NCI-H1694 (cell line): ENCODE results near the gene PKP1.

ENCODE experiments used
- DNase-seq: peaks from one replicate; lab custom pipeline; 2025; lab: John Stamatoyannopoulos, UW

Gene PKP1

DNA sequence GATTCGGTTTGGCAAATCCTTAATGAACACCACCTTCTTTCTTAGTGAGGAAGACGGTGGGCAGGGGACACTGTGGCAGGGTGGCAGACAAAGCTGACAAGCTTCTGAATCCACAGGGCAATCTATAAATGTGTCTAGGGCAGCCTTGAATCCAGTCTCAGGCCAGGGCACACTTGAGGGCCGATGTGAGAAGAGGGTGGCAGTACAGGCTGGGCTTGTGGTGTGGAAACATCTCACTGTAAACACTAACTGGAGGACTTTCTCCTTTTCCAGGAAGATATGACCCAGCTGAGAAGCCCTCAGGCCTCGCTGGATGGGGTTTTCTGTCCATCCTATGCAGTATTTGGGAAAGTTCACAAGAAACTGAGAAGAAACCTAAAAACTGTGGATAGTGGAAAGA lies 46.5 kb downstream of the PKP1 start:
- no peak for DNase-seq

- no peak for DNase-seq
Measured at GRCh38 chr1:201330541-201330940, 47.2 kb downstream of the PKP1 start.

DNA sequence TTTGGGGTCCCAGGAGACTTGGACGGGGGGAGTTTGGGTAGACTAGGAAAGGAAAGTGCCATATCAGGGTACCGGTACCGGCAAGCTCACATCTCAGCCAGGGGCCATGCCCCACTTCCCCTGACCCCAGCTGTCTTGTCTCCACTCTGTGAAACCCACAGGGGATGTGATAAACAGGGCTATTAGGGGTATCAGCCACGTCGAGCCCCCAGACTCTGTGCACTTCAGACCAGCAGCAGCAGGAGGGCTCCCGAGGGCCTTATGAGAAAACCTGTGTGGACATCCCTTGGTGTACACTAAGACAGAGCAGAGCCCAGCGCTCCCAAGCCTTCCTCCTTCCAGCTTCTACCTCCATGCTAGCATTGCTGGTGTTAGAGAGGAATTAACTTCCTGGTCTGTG lies 47.9 kb downstream of the PKP1 start:
- no peak for DNase-seq

DNA sequence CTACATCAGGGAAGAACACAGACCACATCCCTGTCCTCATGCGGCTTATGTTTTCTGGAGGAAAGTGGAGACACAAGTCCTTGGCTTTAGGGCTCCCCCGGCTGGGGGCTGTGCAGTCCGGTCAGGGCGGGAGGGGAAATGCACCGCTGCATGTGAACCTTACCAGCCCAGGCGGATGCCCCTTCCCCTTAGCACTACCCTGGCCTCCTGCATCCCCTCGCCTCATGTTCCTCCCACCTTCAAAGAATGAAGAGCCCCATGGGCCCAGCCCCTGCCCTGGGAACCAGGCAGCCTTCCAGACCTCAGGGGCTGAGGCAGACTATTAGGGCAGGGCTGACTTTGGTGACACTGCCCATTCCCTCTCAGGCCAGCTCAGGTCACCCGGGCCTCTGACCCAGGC lies 48.7 kb downstream of the PKP1 start:
- no peak for DNase-seq

DNA sequence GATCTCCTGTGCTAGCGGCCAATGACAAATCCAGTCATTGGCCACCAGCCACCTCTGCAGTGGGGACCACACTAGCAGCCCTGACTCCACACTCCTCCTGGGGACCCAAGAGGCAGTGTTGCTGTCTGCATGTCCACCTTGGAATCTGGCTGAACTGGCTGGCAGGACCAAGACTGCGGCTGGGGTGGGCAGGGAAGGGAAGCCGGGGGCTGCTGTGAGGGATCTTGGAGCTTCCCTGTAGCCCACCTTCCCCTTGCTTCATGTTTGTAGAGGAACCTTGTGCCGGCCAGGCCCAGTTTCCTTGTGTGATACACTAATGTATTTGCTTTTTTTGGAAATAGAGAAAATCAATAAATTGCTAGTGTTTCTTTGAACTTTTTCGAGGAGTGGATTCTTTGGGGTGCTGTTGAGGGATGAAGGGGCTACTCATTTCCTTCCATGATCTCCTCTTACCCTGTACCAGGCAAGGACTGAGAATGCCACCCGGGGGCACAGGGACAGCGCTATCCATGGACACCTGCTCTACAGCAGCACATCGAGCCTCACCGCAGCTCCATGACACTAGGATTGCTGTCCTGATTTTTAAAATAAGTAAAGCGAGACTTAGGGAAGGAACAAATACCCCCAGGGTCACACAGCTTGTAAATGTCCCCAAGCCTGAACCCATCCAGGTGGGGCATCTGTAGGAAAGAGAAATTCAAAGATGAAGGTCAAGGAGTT lies 49.5 kb downstream of the PKP1 start:
- no peak for DNase-seq

DNA sequence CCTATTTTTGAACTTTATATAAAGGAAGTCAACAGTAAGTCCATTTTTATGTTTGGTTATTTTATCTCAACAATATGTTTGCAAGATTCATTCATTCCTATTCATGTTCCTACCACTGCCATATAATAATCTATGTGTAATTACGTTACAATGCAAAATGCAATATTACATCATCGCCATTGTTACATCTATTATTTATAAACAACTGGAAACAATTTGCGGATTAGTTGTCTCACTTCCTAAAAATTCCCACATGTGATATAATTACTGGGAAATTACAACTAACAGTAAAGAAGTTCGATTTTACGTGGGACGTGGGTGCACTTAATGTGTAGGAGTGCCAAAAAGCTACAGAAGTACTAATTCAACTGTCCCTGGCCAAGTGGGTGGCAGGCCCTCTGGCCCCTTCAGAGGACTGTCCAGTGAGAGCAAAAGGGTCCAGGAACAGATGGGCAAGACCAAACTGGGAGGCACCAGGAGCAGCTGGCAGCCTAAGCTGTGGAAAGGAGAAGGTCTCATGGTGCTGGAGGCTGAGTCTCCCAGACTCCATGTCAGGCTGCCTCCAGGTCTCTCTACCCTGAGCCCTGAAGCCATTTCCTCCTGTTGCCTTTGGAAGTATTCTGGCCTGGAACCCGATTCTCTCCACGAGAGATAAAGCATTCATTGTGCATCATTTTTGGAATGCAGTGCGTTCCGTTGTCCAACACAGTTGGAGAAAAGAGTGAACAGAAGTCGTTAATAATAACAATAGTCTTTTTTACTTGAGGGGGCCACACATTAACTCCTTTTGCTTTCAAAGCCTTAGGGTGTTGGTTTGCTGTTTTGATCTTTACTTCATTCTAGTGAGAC lies 51.2 kb downstream of the PKP1 start:
- DNase-seq = no peak

GRCh38 chr1:201335174-201335870 lies 52.0 kb downstream of the PKP1 start:
- DNase-seq = no peak

- DNase-seq = no peak
Measured at GRCh38 chr1:201335901-201336300, 52.6 kb downstream of the PKP1 start.

- DNase-seq = no peak
Measured at GRCh38 chr1:201336711-201337450, 53.6 kb downstream of the PKP1 start.

- DNase-seq = no peak
Measured at GRCh38 chr1:201341377-201341776, 58.1 kb downstream of the PKP1 start.

- DNase-seq = no peak
Measured at GRCh38 chr1:201344206-201345080, 61.1 kb downstream of the PKP1 start.

DNA sequence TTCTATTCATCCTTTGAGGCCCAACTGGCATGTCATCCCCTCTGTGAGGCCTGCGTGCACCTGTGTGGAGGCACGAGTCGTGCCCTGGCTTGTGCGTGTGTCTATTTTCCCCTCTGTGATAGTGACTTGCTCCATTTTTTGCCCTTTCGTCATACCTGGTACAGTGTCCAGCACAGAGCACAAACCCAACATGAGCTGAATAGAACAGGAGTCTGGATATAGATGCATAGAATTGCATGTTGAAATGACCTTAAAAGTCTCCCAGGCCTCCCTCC lies 61.7 kb downstream of the PKP1 start:
- DNase-seq = no peak

- DNase-seq = no peak
Measured at GRCh38 chr1:201346337-201346939, 63.1 kb downstream of the PKP1 start.

DNA sequence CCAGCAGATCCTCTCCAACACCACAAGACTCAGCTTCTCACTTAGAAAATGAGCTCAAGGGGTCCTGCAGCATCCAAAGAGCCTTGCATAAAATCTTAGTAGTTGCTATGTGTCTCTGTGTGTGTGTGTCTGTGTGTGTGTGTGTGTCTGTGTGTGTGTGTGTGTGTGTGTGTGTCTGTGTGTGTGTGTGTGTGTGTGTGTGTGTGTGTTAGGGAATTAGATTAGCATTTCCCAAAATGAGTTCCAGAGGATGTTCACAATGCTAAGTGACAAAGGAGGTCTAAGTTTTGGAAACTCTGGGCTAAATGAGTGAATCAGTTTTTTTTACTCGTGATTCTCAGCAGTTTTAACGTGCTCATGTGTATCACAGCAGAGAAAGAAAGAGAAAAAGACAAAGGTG lies 63.7 kb downstream of the PKP1 start:
- no peak for DNase-seq

GRCh38 chr1:201347498-201348210 lies 64.3 kb downstream of the PKP1 start:
- no peak for DNase-seq

DNA sequence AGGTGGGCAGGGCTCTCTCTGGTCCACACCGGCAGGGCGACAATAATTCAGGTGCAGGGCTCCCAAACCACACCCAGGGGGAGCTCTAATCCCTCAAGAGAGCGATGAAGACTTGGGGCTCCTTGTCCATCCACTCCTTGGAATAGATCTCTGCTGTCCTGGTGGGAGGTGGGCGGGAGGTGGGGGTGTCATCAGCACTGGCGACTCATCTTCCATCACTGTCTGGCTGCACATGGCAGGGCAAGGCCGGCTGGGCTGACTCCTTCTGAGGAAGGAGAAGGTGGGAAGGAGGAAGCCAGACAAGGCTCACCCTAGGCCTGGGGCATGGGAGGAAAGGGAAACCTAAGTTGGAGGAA lies 64.9 kb downstream of the PKP1 start:
- DNase-seq = peak; percentile 20

- no peak for DNase-seq
Measured at GRCh38 chr1:201349092-201349491, 65.8 kb downstream of the PKP1 start.

DNA sequence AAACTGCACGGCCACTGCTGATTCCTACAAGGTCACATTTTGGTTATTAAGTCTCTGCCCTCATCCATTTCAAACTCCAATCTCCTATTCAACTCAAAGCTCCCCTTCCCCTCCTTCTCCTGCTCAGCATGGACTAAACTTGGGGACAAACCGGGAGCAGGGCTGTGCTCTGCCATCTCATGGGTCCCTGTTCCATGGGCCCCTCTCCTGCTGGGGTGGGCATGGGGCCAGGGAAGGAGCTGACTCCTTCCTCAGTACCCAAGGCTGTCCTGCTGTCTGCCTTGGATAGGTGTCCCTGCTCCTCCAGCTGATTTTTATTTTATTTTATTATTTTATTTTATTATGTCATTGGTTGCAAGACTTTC lies 67.0 kb downstream of the PKP1 start:
- DNase-seq = no peak

DNA sequence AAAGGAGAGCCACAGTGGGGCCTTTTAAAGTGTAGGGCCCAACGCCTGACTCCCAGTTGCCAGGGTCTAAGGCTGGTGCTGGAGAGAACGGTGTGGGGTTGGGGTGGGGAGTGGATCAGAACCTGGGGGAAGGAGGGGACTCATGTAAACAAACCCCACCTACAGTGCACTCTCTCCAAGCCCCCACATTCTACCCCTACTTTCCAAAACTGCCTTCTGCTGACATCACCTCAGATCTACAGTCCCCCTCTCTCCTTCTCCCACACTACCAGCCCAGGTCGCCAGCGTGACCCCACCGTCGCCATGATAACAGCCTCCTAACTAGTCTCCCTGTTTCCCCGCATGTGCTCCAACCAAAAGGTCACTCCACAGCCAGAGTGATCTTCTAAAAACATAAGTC lies 67.6 kb downstream of the PKP1 start:
- no peak for DNase-seq

DNA sequence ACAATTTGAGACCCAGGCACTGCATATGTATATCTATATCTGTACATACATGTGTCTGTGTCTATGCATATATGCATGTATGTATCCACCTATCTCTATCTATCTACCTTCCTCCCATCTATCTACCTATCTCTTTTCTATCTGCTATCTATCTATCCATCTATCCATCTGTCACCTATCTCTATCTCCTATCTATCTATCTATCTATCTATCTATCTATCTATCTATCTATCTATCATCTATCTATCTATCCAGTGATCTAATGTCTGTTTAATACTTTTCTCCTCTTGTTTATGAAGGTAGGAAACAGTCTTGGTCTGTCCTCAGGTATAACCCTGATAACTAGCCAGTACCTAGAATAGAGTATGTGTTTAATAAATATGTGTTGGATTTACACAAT lies 68.3 kb downstream of the PKP1 start:
- no peak for DNase-seq
